ENCODE measurements around the gene EPO. TPM values are rescaled to one million over a fixed set of nuclear protein-coding genes. Genes with fewer than 3 reads are reported as not detected.
A peak's percentile ranks its signal among the peaks of the same experiment; 100 is the strongest.
"Not testable (repeated sequence)": the region's sequence is repeated elsewhere in the genome, so short reads cannot be mapped to it uniquely, and the experiment has no call there.

EPO gene
- total RNA-seq, 4 donors from 2014 or later = not detected

- no peak for TF ChIP-seq POLR2A (IDR thresholded peaks at IDR 0.05; ENCODE audit: low read depth)
- TF ChIP-seq POLR2AphosphoS5 (IDR thresholded peaks at IDR 0.05) = no peak
- no peak for TF ChIP-seq EP300 (IDR thresholded peaks at IDR 0.05)
- TF ChIP-seq CTCF (IDR thresholded peaks at IDR 0.05) = no peak
- Histone ChIP-seq H3K27me3 (peaks cover 0 to 1% (median 0%) of the 10 kb centered on the region in 4 donors), H3K4me1 (peaks cover 11 to 17% (median 14%) of the 10 kb centered on the region in 4 donors), H3K9me3 (no peaks in the 10 kb centered on the region), H3K4me3 (no peak overlapping the region), H3K36me3 (peaks cover 0 to 9% (median 9%) of the 10 kb centered on the region in 4 donors), H3K27ac (replicated peaks in 1 of 4) (no peak overlapping the region)
- intact Hi-C loops (cut with DNase I) = no loop called here
- no peak for DNase-seq (ENCODE audit: extremely low spot score)
- WGBS = 78% methylated on average over 11 of the region's 11 CpGs
Observed at GRCh38 chr7:100711369-100711768, 8.9 kb upstream of the EPO start.

- H3K27ac ChIP-seq (replicated peaks in 1 of 4) = no peak overlapping the region
- DNase-seq (ENCODE audit: extremely low spot score) = no peak
- H3K9me3 ChIP-seq = no peaks in the 10 kb centered on the region
- 62% methylated on average over 8 of the region's 8 CpGs for WGBS
- no peak for TF ChIP-seq POLR2AphosphoS5 (IDR thresholded peaks at IDR 0.05)
- no peak for TF ChIP-seq POLR2A (IDR thresholded peaks at IDR 0.05; ENCODE audit: low read depth)
- no peak for TF ChIP-seq CTCF (IDR thresholded peaks at IDR 0.05)
- intact Hi-C loops (cut with DNase I) = no loop called here
- H3K27me3 ChIP-seq = peaks cover 0 to 16% (median 3%) of the 10 kb centered on the region in 4 donors
- no peak overlapping the region for H3K4me3 ChIP-seq
- no peaks in the 10 kb centered on the region for H3K4me1 ChIP-seq
- H3K36me3 ChIP-seq = no peaks in the 10 kb centered on the region
Observed at GRCh38 chr7:100714725-100715124, 5.5 kb upstream of the EPO start.

GRCh38 chr7:100717073-100717472, 3.2 kb upstream of the EPO start:
- H3K36me3 ChIP-seq; DNase-seq (ENCODE audit: extremely low spot score); intact Hi-C loops (cut with DNase I); H3K9me3 ChIP-seq; H3K27ac ChIP-seq (replicated peaks in 1 of 4); H3K4me3 ChIP-seq: not testable (repeated sequence)
- 100% methylated on average over 2 of the region's 2 CpGs for WGBS
- Histone ChIP-seq H3K4me1 (peaks cover 6 to 12% (median 10%) of the 10 kb centered on the region in 4 donors), H3K27me3 (peaks cover 0 to 39% (median 21%) of the 10 kb centered on the region in 4 donors)

GRCh38 chr7:100719523-100720278, 567 bp upstream of the EPO start:
- WGBS = 42% methylated on average over 4 of the region's 8 CpGs
- intact Hi-C loops (cut with DNase I) = no loop called here
- H3K27me3 ChIP-seq = peaks cover 0 to 57% (median 22%) of the 10 kb centered on the region in 4 donors
- no peaks in the 10 kb centered on the region for H3K9me3 ChIP-seq
- no peaks in the 10 kb centered on the region for H3K36me3 ChIP-seq
- H3K4me1 ChIP-seq = peaks cover 6 to 12% (median 10%) of the 10 kb centered on the region in 4 donors
- no peak overlapping the region for H3K27ac ChIP-seq (replicated peaks in 1 of 4)
- DNase-seq (ENCODE audit: extremely low spot score) = no peak
- no peak for TF ChIP-seq POLR2AphosphoS5 (IDR thresholded peaks at IDR 0.05)
- TF ChIP-seq CTCF (IDR thresholded peaks at IDR 0.05) = no peak
- no peak overlapping the region for H3K4me3 ChIP-seq

- TF ChIP-seq EP300 (IDR thresholded peaks at IDR 0.05) (no peak), POLR2AphosphoS5 (IDR thresholded peaks at IDR 0.05) (no peak), POLR2A (IDR thresholded peaks at IDR 0.05; ENCODE audit: low read depth) (no peak), CTCF (IDR thresholded peaks at IDR 0.05) (no peak)
- 15% methylated on average over 19 of the region's 56 CpGs for WGBS
- Histone ChIP-seq H3K9me3 (no peaks in the 10 kb centered on the region), H3K36me3 (no peaks in the 10 kb centered on the region), H3K27me3 (peaks cover 0 to 57% (median 22%) of the 10 kb centered on the region in 4 donors), H3K27ac (replicated peaks in 1 of 4) (no peak overlapping the region), H3K4me3 (peak overlapping the region in 2 of 4 donors; percentile 12 to 30), H3K4me1 (peaks cover 6 to 22% (median 20%) of the 10 kb centered on the region in 4 donors)
- intact Hi-C loops (cut with DNase I) = no loop called here
- no peak for DNase-seq (ENCODE audit: extremely low spot score)
Observed at GRCh38 chr7:100720671-100721504, 620 bp downstream of the EPO start.

Measured in esophagus muscularis mucosa (tissue), 4 donors.